Keratinocyte (primary cell): ENCODE results near the gene ZNF431. TPM values are rescaled to one million over a fixed set of nuclear protein-coding genes. Genes with fewer than 3 reads are reported as not detected.
A peak's percentile ranks its signal among the peaks of the same experiment; 100 is the strongest.

ENCODE experiments used
- DNase-seq: peaks from one replicate; pipeline ENCODE4 v3.0.0-alpha.2; 2011; ENCODE audit warnings: low read depth, missing footprints, low spot score
- FAIRE-seq: peaks from 2 replicates; lab custom pipeline; 2011; peaks lifted over from hg19 to GRCh38; lab: Jason Lieb, UNC
- H2AFZ ChIP-seq: 2 replicates; pipeline ENCODE4 v1.6.0; 2012; ENCODE audit warnings: low read length, control low read depth, inconsistent platforms; ENCODE audit not compliant: control insufficient read depth
- H3K27ac ChIP-seq: 2 replicates; pipeline ENCODE4 v1.5.1; 2011; ENCODE audit warnings: low read length; ENCODE audit not compliant: control insufficient read depth, insufficient read depth
- H3K27me3 ChIP-seq: 3 replicates; pipeline ENCODE4 v1.6.0; 2011; ENCODE audit warnings: low read length; ENCODE audit not compliant: control insufficient read depth, insufficient read depth; ENCODE audit errors: extremely low read depth
- H3K36me3 ChIP-seq, 2 experiments: 2 replicates in 1 of 2; 3 replicates in 1 of 2; pipeline ENCODE4 v1.5.1; 2011; ENCODE audit warnings: low read length in 2 of 2, mild to moderate bottlenecking in 1 of 2; ENCODE audit not compliant: control insufficient read depth in 2 of 2, insufficient read depth in 2 of 2; ENCODE audit errors: extremely low read depth in 1 of 2
- H3K4me1 ChIP-seq: 3 replicates; pipeline ENCODE4 v1.5.1; 2011; ENCODE audit warnings: low read length; ENCODE audit not compliant: control insufficient read depth, insufficient read depth; ENCODE audit errors: extremely low read depth
- H3K4me2 ChIP-seq: 3 replicates; pipeline ENCODE4 v1.6.0; 2011; ENCODE audit warnings: low read depth, low read length; ENCODE audit not compliant: control insufficient read depth, insufficient read depth; ENCODE audit errors: extremely low read depth
- H3K4me3 ChIP-seq, 3 experiments: fragments of 200-600 bp in 1 of 3; sonication (generic) in 1 of 3; 2 replicates in 2 of 3; 3 replicates in 1 of 3; pipeline ENCODE4 v1.5.1; 2011 to 2016; ENCODE audit warnings: low read length in 3 of 3, mild to moderate bottlenecking in 3 of 3, control low read depth in 2 of 3, inconsistent platforms in 1 of 3, low read depth in 1 of 3, mixed read lengths in 1 of 3, mixed run types in 1 of 3, moderate library complexity in 1 of 3; ENCODE audit not compliant: control insufficient read depth in 2 of 3, insufficient read depth in 2 of 3; ENCODE audit errors: extremely low read depth in 1 of 3
- H3K79me2 ChIP-seq: 2 replicates; pipeline ENCODE4 v1.6.0; 2012; ENCODE audit warnings: low read length; ENCODE audit not compliant: control insufficient read depth, insufficient read depth
- H3K9ac ChIP-seq: 3 replicates; pipeline ENCODE4 v1.6.0; 2011; ENCODE audit warnings: low read length; ENCODE audit not compliant: control insufficient read depth, insufficient read depth; ENCODE audit errors: extremely low read depth
- H3K9me1 ChIP-seq: 3 replicates; pipeline ENCODE4 v1.6.0; 2011; ENCODE audit warnings: low read length; ENCODE audit not compliant: control insufficient read depth, insufficient read depth; ENCODE audit errors: extremely low read depth
- H3K9me3 ChIP-seq: 2 replicates; pipeline ENCODE4 v1.5.1; 2012; ENCODE audit warnings: low read depth, low read length; ENCODE audit not compliant: control insufficient read depth
- H4K20me1 ChIP-seq: 3 replicates; pipeline ENCODE4 v1.6.0; 2011; ENCODE audit warnings: low read length; ENCODE audit not compliant: control insufficient read depth, insufficient read depth; ENCODE audit errors: extremely low read depth
- EZH2 ChIP-seq: IDR thresholded peaks from one replicate; pipeline ENCODE4 v1.6.1; 2012; ENCODE audit warnings: inconsistent platforms, mild to moderate bottlenecking, low read length, moderate library complexity
- dilution Hi-C: fragments of 300-500 bp; cut with MboI; formaldehyde crosslinking; loops from one replicate; pipeline ENCODE4 v1.7.0; 2020; ENCODE audit warnings: low sequenced_read_pairs; ENCODE audit not compliant: extremely low pct_ligation_motif_present
- polyA plus RNA-seq, 5 experiments: library from polyadenylated mRNA; depleted of rRNA in 3 of 5; stranded (reverse) in 3 of 5; stranded (forward) in 1 of 5; unstranded in 1 of 5; fragments of >200 nt; gene quantifications; 1 replicate in 1 of 5; 2 replicates in 3 of 5; 3 replicates in 1 of 5; pipeline versions ENCODE4 v1.2.1 to v1.2.3, GENCODE V29; 2011 to 2012; ENCODE audit warnings: missing spikeins in 2 of 5, low read depth in 1 of 5, low replicate concordance in 1 of 5
- TF ChIP-seq, protein P1 (sequence below), 3 experiments: IDR thresholded peaks in 1 of 3; conservative IDR thresholded peaks in 1 of 3; optimal IDR thresholded peaks in 1 of 3; 2 replicates in 2 of 3; 3 replicates in 1 of 3; pipeline versions ENCODE3 to v1.5.1; 2011; ENCODE audit warnings: low read length in 3 of 3, mild to moderate bottlenecking in 3 of 3, moderate library complexity in 2 of 3, control low read depth in 1 of 3, inconsistent platforms in 1 of 3; ENCODE audit not compliant: insufficient read depth in 2 of 3; ENCODE audit errors: extremely low read depth in 1 of 3

Gene ZNF431
- polyA plus RNA-seq, 1 donor (not counting 4 experiments of a cell fraction or from before 2014, with no cell fraction given): 15.7 TPM

DNA sequence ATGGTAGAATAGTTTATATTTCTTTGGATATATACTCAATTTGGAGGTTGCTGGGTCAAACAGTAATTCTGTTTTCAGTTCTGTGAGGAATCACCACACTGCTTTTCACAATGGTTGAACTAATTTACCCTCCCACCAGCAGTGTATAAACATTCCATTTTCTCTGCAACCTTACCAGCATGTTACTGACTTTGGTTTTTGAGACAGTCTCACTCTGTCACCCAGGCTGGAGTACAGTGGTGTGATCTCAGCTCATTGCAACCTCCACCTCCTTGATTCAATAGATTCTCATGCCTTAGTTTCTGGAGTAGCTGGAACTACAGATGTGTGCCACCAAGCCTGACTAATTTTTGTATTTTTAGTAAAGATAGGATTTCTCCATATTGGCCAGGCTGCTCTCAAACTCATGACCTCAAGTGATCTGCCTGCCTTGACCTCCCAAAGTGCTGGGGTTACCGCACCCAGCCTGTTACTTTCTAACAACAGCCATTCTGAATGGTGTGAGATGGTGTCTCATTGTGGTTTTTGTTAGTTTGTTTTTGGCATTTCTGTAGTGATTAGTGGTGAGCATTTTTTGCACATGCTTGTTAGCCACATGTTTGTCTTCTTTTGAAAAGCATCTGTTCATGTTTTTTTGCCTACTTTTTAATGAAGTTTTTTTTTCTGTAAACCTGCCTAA lies 47.4 kb upstream of the ZNF431 start:
- no peaks in the 10 kb centered on the region for H3K79me2 ChIP-seq

DNA sequence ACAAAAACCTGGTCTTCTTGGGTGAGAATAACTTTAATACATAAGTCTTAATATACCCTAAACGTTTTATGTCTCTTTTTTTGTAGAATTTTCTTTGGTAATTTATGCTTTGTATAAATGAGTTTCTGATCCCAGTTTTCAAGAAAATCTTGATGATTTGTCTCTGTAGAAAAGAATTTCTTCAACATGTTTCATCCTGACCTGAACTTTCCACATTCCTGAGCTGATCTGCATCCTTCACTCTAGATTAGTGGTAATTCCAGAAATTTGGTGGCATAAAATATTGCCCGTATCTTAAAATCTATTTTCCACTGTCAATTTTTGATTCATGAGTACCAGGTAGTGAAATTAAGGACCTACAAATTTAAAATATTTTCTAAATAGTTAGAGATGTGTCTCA lies 43.5 kb upstream of the ZNF431 start:
- H2AFZ ChIP-seq: peak overlapping the region; percentile 33
- no peaks in the 10 kb centered on the region for H3K79me2 ChIP-seq
- no peaks in the 10 kb centered on the region for H3K9me1 ChIP-seq
- H3K4me3 ChIP-seq: peak overlapping the region in 1 of 3 experiments; percentile 19
- H3K4me2 ChIP-seq: peak overlapping the region; percentile 60
- no peak for TF ChIP-seq EZH2
- H3K9ac ChIP-seq: no peak overlapping the region
- FAIRE-seq (no peak), DNase-seq (no peak)
- no peaks in the 10 kb centered on the region for H3K36me3 ChIP-seq
- no peaks in the 10 kb centered on the region for H3K27me3 ChIP-seq
- H3K9me3 ChIP-seq: no peaks in the 10 kb centered on the region
- no peaks in the 10 kb centered on the region for H4K20me1 ChIP-seq
- peak overlapping the region; percentile 40 for H3K27ac ChIP-seq
- dilution Hi-C loops: no loop called here
- H3K4me1 ChIP-seq: peaks cover 14% of the 10 kb centered on the region

More for the DNA sequence above, 47.4 kb upstream of the ZNF431 start:
- dilution Hi-C loops: no loop called here
- Histone ChIP-seq H3K9ac (no peak overlapping the region), H3K36me3 (no peaks in the 10 kb centered on the region), H3K9me1 (no peaks in the 10 kb centered on the region), H3K4me3 (no peak overlapping the region), H2AFZ (no peak overlapping the region), H4K20me1 (no peaks in the 10 kb centered on the region), H3K4me1 (peaks cover 17% of the 10 kb centered on the region), H3K4me2 (no peak overlapping the region), H3K9me3 (no peaks in the 10 kb centered on the region), H3K27ac (no peak overlapping the region), H3K27me3 (no peaks in the 10 kb centered on the region)
- FAIRE-seq (no peak), DNase-seq (no peak)
- no peak for TF ChIP-seq EZH2
- TF ChIP-seq, protein P1, sequence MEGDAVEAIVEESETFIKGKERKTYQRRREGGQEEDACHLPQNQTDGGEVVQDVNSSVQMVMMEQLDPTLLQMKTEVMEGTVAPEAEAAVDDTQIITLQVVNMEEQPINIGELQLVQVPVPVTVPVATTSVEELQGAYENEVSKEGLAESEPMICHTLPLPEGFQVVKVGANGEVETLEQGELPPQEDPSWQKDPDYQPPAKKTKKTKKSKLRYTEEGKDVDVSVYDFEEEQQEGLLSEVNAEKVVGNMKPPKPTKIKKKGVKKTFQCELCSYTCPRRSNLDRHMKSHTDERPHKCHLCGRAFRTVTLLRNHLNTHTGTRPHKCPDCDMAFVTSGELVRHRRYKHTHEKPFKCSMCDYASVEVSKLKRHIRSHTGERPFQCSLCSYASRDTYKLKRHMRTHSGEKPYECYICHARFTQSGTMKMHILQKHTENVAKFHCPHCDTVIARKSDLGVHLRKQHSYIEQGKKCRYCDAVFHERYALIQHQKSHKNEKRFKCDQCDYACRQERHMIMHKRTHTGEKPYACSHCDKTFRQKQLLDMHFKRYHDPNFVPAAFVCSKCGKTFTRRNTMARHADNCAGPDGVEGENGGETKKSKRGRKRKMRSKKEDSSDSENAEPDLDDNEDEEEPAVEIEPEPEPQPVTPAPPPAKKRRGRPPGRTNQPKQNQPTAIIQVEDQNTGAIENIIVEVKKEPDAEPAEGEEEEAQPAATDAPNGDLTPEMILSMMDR (optimal IDR thresholded peaks at IDR 0.05 in 1 of 3, IDR thresholded peaks at IDR 0.05 in 1 of 3, conservative IDR thresholded peaks at IDR 0.05 in 1 of 3; ENCODE audit: extremely low read depth in 1 of 3, insufficient read depth in 2 of 3, low read length in 3 of 3): no peak
